ENCODE measurements around the gene KPRP.

The KPRP gene

GRCh38 chr1:152776361-152776760, 18.5 kb downstream of the KPRP start:
- DNase-seq, result no peak

GRCh38 chr1:152777510-152778137, 19.8 kb downstream of the KPRP start:
- DNase-seq, result no peak

- no peak for DNase-seq
Measured at GRCh38 chr1:152783095-152783494, 25.3 kb downstream of the KPRP start.

- no peak for DNase-seq
Measured at GRCh38 chr1:152786077-152786476, 28.3 kb downstream of the KPRP start, which contains the start of gene LCE1E. Gene LCE1E (plus strand): TSS chr1:152786257. CDS start chr1:152787300, 1,043 bp downstream.

- DNase-seq, result no peak
Measured at GRCh38 chr1:152795686-152796085, 37.9 kb downstream of the KPRP start.

- DNase-seq, result no peak
Measured at GRCh38 chr1:152796421-152796820, 38.6 kb downstream of the KPRP start, which contains the start of gene LCE1D. Gene LCE1D (plus strand): TSS chr1:152796721. CDS start chr1:152797795, 1,074 bp downstream.

- DNase-seq, result no peak
Measured at GRCh38 chr1:152801333-152801732, 43.5 kb downstream of the KPRP start.

GRCh38 chr1:152806576-152806975, 48.8 kb downstream of the KPRP start, which contains the start of gene LCE1C:
Gene LCE1C (minus strand): TSS chr1:152806651. CDS start chr1:152805478, 1,173 bp downstream.
- no peak for DNase-seq

GRCh38 chr1:152811050-152811449, 53.2 kb downstream of the KPRP start:
- DNase-seq, result no peak
